Effector memory CD4-positive, alpha-beta T cell (primary cell): ENCODE measurements around the gene AGPAT2.
A peak's percentile ranks its signal among the peaks of the same experiment; 100 is the strongest.

Experiments used
- DNase-seq, 3 donors: peaks; one replicate each; pipeline ENCODE4 v3.0.0-alpha.2; 2020
- H3K27ac ChIP-seq: 2 replicates; pipeline ENCODE4 v1.7.0; 2013; ENCODE audit warnings: mild to moderate bottlenecking, low read length, moderate library complexity; ENCODE audit not compliant: insufficient read depth, poor library complexity, severe bottlenecking
- H3K27me3 ChIP-seq: replicated peaks from 2 replicates; pipeline ENCODE4 v1.7.0; 2013; ENCODE audit warnings: mild to moderate bottlenecking, low read length; ENCODE audit not compliant: insufficient read depth, control insufficient read depth, poor library complexity, severe bottlenecking
- H3K36me3 ChIP-seq: 2 replicates; pipeline ENCODE4 v1.7.0; 2013; ENCODE audit warnings: mild to moderate bottlenecking, low read length, moderate library complexity; ENCODE audit not compliant: control insufficient read depth, insufficient read depth
- H3K4me1 ChIP-seq: 2 replicates; pipeline ENCODE4 v1.7.0; 2013; ENCODE audit warnings: low read length, mild to moderate bottlenecking; ENCODE audit not compliant: control insufficient read depth, insufficient read depth, poor library complexity, severe bottlenecking
- H3K4me3 ChIP-seq: 2 replicates; pipeline ENCODE4 v1.7.0; 2013; ENCODE audit warnings: low read length, low read depth, mild to moderate bottlenecking; ENCODE audit not compliant: insufficient read depth, poor library complexity, severe bottlenecking
- H3K9me3 ChIP-seq: 2 replicates; pipeline ENCODE4 v1.7.0; 2013; ENCODE audit warnings: mild to moderate bottlenecking, low read length, moderate library complexity; ENCODE audit not compliant: control insufficient read depth

Gene AGPAT2

DNA sequence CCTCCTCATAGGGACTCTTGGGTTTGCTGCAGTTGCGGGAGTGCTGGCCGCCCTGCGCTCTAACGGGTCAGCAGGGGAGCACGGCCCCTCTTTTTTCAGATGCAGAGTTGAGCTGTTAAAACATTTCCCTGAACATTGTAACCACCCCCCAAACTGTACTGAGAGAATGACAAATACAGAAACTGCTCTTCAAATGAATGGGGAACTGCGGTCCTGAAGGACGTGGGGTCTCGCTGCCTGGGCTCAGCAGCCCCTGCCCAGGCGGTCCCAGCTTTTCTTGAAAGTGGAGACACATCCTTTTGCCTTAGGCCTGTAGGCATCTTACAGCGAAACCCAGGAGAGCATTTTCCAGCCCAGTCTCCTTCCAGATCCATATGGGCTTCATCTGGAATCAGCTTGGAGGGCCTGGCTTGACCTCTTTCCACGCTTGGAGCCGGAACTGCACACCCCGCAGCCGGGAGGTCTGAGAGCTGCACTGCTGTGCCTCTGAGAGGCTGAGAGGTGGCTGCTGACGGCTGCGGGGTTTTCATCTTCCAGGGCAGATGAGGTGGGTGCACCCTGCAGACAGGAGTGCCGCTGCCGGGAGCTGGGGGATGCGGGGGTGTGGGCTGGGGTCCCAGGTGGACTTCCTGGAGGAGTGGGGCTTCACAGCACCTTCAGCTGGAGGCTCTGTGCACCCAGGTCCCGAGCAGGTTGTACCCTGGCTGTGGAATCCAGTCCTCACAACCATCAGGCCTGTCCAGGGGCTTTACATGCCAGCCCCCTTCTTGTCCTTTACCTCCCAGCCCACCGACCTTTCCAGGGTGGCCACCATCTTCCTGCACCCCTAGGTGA, 1.2 kb upstream of the AGPAT2 start:
- Histone ChIP-seq H3K27ac (no peak overlapping the region), H3K36me3 (no peaks in the 10 kb centered on the region)

DNA sequence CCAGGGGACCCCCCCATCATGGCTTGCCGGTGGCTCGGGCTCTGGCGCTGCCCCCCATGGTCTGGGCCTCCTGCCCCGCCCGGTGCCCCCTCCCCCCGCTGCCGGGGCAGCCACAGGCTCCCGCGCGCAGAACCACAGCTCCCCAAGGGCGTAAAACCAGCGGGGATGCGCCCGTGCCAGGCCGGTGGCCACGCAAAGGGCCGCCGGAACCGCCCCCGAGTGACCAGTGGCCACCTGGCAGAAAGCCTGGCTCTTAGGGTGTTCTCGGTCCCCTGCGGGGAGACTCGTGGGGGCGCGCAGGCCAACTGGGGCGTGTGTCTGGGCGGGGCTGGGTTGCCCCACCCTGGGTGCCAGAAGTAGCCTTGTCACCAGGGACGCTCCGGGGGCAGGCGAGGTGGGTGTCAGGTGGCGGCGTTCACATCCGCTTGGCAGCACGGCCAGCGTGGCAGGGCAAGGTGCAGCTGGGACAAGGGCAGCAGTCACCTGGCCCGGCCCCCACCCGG, 515 bp upstream of the AGPAT2 start:
- H3K27ac ChIP-seq, result no peak overlapping the region
- peak overlapping the region; percentile 74 for H3K4me3 ChIP-seq
- H3K27me3 ChIP-seq, result no peaks in the 10 kb centered on the region
- H3K9me3 ChIP-seq, result no peaks in the 10 kb centered on the region
- H3K36me3 ChIP-seq, result no peaks in the 10 kb centered on the region
- DNase-seq, result no peak
- H3K4me1 ChIP-seq, result peaks cover 14% of the 10 kb centered on the region

More for the DNA sequence above, 1.2 kb upstream of the AGPAT2 start:
- Histone ChIP-seq H3K4me3 (no peak overlapping the region), H3K27me3 (no peaks in the 10 kb centered on the region), H3K4me1 (peaks cover 14% of the 10 kb centered on the region), H3K9me3 (no peaks in the 10 kb centered on the region)
- DNase-seq, result no peak

DNA sequence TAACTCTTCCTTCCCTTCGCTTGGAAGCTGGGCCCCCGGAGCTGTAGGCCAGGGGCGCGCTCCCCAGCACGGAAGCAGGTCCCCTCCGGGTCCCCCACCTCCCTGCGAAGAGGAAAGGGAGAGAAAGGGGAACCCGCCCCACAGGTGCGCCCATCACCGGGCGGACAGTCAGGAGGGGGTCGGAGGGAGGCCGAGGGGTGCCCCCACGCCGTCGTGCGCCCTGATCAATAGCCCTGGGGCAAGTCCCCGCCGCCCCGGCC, 793 bp downstream of the AGPAT2 start:
- peaks cover 14% of the 10 kb centered on the region for H3K4me1 ChIP-seq
- peak overlapping the region; percentile 74 for H3K4me3 ChIP-seq
- no peak for DNase-seq
- no peaks in the 10 kb centered on the region for H3K27me3 ChIP-seq
- H3K9me3 ChIP-seq, result no peaks in the 10 kb centered on the region
- H3K36me3 ChIP-seq, result no peaks in the 10 kb centered on the region
- no peak overlapping the region for H3K27ac ChIP-seq

DNA sequence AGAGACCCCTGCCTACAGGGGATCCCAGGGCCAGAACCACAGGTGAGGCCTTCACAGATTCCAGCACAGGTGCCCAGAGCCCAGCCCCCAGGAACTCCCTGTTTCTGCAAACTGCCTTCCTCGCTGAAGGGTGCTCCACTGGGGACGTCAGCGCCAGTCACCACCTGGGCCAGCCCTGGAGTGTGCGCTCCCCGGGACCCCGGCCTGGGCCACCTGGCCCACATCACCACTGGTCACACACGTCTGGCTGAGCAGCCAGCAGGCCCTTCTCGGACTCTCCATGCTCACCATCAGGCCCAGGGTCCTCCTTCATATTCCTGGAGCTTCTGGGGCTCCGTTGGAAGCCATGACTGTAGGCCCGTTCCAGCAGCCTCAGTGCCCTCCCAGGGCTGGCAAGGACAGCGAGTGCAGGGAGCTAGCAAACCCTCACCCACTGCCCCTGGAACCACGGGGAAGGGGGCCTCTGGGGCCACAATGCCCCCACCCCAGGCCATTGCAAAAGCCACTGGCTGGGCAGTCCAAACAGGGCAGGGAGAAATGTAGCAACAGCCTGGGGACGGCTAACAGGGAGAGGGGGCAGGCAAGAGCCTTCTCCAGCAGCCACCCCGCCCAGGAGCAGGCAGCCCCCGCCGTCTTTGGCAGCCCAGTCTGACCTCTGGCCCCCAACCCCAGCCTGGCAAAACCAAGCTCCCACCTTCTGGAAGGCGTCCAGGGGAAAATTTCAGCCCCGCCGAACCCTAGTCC, 1.3 kb downstream of the AGPAT2 start:
- H3K4me3 ChIP-seq, result peak overlapping the region; percentile 74
- no peak for DNase-seq
- H3K27me3 ChIP-seq, result no peaks in the 10 kb centered on the region
- no peak overlapping the region for H3K27ac ChIP-seq
- H3K36me3 ChIP-seq, result no peaks in the 10 kb centered on the region
- peaks cover 14% of the 10 kb centered on the region for H3K4me1 ChIP-seq
- no peaks in the 10 kb centered on the region for H3K9me3 ChIP-seq

DNA sequence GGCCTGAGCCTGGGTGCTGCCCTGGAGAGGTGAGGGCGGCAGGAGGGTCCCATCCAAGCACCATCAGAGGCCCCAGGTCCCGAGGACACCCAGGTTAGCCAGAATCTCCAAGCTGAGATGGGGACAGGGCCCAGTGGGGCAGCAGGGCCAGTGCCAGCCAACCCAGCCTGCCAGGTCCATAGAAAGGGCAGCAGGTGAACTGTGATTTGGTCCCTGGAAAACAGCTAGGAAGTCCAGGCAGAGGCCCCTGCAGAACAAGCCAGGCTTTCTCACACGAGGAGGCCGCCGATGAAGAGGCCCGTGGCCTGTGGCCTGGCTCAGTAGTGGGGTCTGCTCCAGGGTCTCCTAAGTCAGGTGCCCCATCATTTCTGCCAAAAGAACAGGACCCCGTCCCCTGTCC, 2.0 kb downstream of the AGPAT2 start:
- no peak overlapping the region for H3K27ac ChIP-seq
- H3K27me3 ChIP-seq, result no peaks in the 10 kb centered on the region
- DNase-seq, result no peak
- H3K4me3 ChIP-seq, result no peak overlapping the region
- peaks cover 14% of the 10 kb centered on the region for H3K4me1 ChIP-seq
- H3K36me3 ChIP-seq, result no peaks in the 10 kb centered on the region
- no peaks in the 10 kb centered on the region for H3K9me3 ChIP-seq

DNA sequence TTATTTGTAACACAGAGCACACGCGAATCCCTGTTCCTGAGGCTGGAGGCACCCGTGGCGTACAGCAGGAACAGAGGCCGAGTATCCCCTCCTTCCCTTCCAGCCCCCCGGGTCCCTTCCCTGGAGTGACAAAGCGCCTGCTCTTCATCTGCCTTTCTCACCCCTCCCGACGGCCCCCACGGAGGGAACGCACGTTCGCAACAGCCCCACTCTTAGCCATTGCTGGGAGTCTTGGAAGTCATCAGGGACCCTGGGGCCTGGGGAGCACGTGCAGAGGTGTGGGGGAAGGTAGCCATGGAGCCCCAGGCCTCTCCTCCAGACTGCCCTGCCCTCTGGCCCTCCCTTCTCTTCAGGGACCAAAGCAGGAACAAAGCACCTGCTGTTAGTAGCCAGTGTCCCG, 2.5 kb downstream of the AGPAT2 start:
- H3K36me3 ChIP-seq, result no peaks in the 10 kb centered on the region
- H3K4me1 ChIP-seq, result peaks cover 14% of the 10 kb centered on the region
- H3K27ac ChIP-seq, result no peak overlapping the region
- H3K4me3 ChIP-seq, result no peak overlapping the region
- H3K27me3 ChIP-seq, result no peaks in the 10 kb centered on the region
- no peaks in the 10 kb centered on the region for H3K9me3 ChIP-seq
- no peak for DNase-seq

DNA sequence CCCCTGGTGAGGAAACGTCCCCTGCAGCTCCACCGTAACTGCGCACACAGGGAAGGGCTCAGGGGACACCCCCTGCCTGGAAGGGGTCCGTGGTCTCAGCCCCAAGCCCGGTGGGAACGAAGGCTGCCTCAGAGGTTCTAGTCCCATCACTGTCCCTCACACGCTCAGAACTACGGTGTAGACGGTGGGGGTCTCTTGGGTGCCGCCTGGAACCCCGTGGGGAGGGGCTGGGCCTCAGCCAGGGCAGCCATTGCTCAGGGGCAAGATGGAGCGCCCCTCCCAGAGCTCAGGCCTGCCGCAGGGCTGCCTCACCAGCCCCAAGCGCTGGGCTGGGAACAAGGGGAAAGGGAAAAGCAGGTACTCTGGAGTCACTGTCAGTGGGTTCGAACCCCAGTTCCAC, 2.9 kb downstream of the AGPAT2 start:
- Histone ChIP-seq H3K27me3 (no peaks in the 10 kb centered on the region), H3K27ac (no peak overlapping the region), H3K36me3 (no peaks in the 10 kb centered on the region), H3K4me3 (no peak overlapping the region), H3K4me1 (peaks cover 14% of the 10 kb centered on the region), H3K9me3 (no peaks in the 10 kb centered on the region)
- DNase-seq, result no peak

DNA sequence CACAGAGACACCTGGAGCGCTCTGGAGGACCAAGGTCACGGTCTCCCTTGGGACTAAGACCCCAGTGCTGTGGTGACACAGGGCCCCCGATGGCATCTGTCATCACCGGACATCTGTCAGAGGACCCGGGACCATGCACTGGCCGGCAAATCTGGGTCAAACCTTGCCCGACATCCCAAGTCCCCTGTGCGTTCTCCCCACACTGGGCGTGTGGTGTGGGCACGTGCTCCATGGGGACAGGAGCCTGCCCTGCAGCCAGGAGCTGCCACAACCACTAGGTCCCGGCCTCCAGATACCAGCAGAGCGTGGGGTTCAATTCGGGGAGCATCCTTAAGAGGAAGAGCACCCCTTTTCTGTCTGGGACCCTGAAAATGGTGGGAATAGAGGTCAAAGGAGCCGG, 3.5 kb downstream of the AGPAT2 start:
- Histone ChIP-seq H3K27ac (no peak overlapping the region), H3K36me3 (no peaks in the 10 kb centered on the region), H3K9me3 (no peaks in the 10 kb centered on the region), H3K27me3 (no peaks in the 10 kb centered on the region), H3K4me1 (peaks cover 14% of the 10 kb centered on the region), H3K4me3 (no peak overlapping the region)
- DNase-seq, result no peak

DNA sequence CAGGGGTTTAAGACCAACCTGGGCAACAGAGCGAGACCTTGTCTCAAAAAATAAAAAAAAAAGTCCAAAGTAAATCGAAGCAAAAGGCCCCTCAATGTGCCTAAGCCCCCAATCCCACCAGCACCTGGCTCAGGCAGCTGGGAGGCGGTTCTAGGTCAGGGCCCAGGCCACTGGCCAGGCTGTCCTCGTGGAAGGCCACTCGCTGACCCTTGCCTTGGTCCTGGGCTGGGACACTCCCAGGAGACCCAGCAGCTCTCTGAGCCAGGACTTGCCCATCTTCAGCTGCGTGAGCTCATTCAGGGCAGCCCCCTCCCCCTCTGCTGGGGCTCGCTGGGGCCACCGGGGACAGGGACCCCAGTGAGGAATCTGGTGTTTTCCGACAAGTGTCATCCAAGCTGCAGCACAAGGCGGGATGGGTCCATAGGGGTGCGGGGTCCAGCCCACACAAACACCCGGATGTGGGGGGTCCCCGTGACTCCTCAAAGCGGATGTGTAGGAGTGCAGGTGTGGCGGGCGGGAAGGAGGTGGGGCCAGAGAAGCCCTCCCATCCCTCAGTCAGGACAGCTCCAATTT, 4.0 kb downstream of the AGPAT2 start:
- H3K9me3 ChIP-seq, result no peaks in the 10 kb centered on the region
- no peak overlapping the region for H3K4me3 ChIP-seq
- H3K27ac ChIP-seq, result no peak overlapping the region
- no peaks in the 10 kb centered on the region for H3K36me3 ChIP-seq
- no peak for DNase-seq
- H3K27me3 ChIP-seq, result no peaks in the 10 kb centered on the region
- peaks cover 14% of the 10 kb centered on the region for H3K4me1 ChIP-seq

DNA sequence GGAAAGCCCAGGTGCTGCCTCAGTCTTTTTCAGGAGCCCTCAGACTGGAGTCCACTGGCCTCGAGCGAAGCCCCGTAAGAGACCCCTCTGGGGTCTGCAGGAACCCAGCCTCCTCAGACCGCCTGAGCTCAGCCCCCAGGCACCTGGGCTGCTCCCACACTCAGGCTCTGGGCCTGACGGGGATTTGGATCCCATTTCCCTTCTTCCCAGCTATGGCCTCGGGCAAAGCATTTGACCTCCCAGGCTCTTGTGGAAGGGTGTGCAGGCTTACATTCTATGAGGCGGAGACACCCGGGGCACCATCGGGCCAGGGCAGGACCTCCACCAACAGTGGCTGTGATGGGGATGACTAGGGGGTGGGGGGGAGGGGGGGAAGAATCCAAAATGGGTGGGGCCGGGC, 4.5 kb downstream of the AGPAT2 start:
- no peak overlapping the region for H3K4me3 ChIP-seq
- no peak for DNase-seq
- H3K36me3 ChIP-seq, result no peaks in the 10 kb centered on the region
- peaks cover 11% of the 10 kb centered on the region for H3K4me1 ChIP-seq
- no peaks in the 10 kb centered on the region for H3K9me3 ChIP-seq
- H3K27ac ChIP-seq, result no peak overlapping the region
- H3K27me3 ChIP-seq, result no peaks in the 10 kb centered on the region
